Spleen (tissue), 11 donors: ENCODE results near the gene ASB1. TPM values are rescaled to one million over a fixed set of nuclear protein-coding genes. Genes with fewer than 3 reads are reported as not detected.
"Not testable (repeated sequence)": the region's sequence is repeated elsewhere in the genome, so short reads cannot be mapped to it uniquely, and the experiment has no call there.

Experiments used
- DNase-seq: peaks from one replicate; pipeline ENCODE4 v3.0.0-alpha.2; 2020
- H3K27ac ChIP-seq, 8 donors: fragments of 200-600 bp; sonication (generic) in 7 of 8; 1 replicate in 4 of 8; 2 replicates in 4 of 8; pipeline versions ENCODE4 v1.5.0 to v1.8.0; 2016 to 2021; ENCODE audit warnings: inconsistent platforms in 4 of 8, mild to moderate bottlenecking in 4 of 8, moderate library complexity in 1 of 8
- H3K27me3 ChIP-seq, 7 donors: fragments of 200-600 bp; sonication (generic) in 6 of 7; replicated peaks in 1 of 7; 1 replicate in 4 of 7; 2 replicates in 3 of 7; pipeline versions ENCODE4 v1.5.0 to v1.8.0; 2016 to 2021; ENCODE audit warnings: inconsistent platforms in 3 of 7, mild to moderate bottlenecking in 1 of 7
- H3K36me3 ChIP-seq, 6 donors: fragments of 200-600 bp; sonication (generic) in 5 of 6; 1 replicate in 4 of 6; 2 replicates in 2 of 6; pipeline versions ENCODE4 v1.5.0 to v1.8.0; 2016 to 2021; ENCODE audit warnings: inconsistent platforms in 2 of 6
- H3K4me1 ChIP-seq, 6 donors: fragments of 200-600 bp; sonication (generic) in 5 of 6; 1 replicate in 3 of 6; 2 replicates in 3 of 6; pipeline versions ENCODE4 v1.5.0 to v1.8.0; 2016 to 2021; ENCODE audit warnings: inconsistent platforms in 3 of 6
- H3K4me3 ChIP-seq, 8 donors: fragments of 200-600 bp; sonication (generic) in 7 of 8; 1 replicate in 4 of 8; 2 replicates in 4 of 8; pipeline versions ENCODE4 v1.5.0 to v1.8.0; 2016 to 2021; ENCODE audit warnings: inconsistent platforms in 4 of 8, mild to moderate bottlenecking in 4 of 8, moderate library complexity in 2 of 8
- H3K9me3 ChIP-seq, 8 donors: fragments of 200-600 bp; sonication (generic) in 7 of 8; 1 replicate in 4 of 8; 2 replicates in 4 of 8; pipeline versions ENCODE4 v1.5.0 to v1.8.0; 2016 to 2021; ENCODE audit warnings: inconsistent platforms in 4 of 8
- POLR2A ChIP-seq, 3 donors: fragments of 450-650 bp; IDR thresholded peaks; one replicate each; pipeline ENCODE4 v1.5.1; 2017; ENCODE audit warnings: antibody characterized with exemption in 3 of 3, mild to moderate bottlenecking in 1 of 3
- POLR2AphosphoS5 ChIP-seq, 3 donors: sonication (generic); formaldehyde crosslinking; IDR thresholded peaks; one replicate each; pipeline ENCODE4 v1.5.1; 2017; ENCODE audit warnings: antibody characterized with exemption in 3 of 3
- WGBS, 5 donors: extraction: QIAGEN DNeasy Blood & Tissue Kit in 3 of 5; methylation state at CpG; one replicate each; pipeline versions ENCODE4 v1.1.5 to v1.1.7; 2013 to 2018; 5-methylcytosine and 5-hydroxymethylcytosine counted together
- intact Hi-C: fragments of 100-400 bp; cut with DNase I; formaldehyde crosslinking; loops from one replicate; pipeline ENCODE4 v1.15.0; 2023; ENCODE audit warnings: low total_unique reads
- polyA plus RNA-seq, 3 donors: library from polyadenylated mRNA; stranded (reverse); fragments of 200-250 nt; gene quantifications; one replicate each; pipeline ENCODE4 v1.2.1, GENCODE V29; 2013
- total RNA-seq, 7 donors: library from RNA; depleted of rRNA in 3 of 7; stranded (reverse); fragments of >200 nt in 3 of 7; fragmentation: NEBNext Ultra II Directional in 4 of 7; extraction: Animal tissue kit (Norgen Biotek cat#: 25700) in 4 of 7; gene quantifications; one replicate each; pipeline versions ENCODE4 v1.1.0 to v1.2.1, GENCODE V29; 2016 to 2021
- TF ChIP-seq, protein P1 (sequence below), 11 experiments: fragments of 200-600 bp in 7 of 11; fragments of 450-650 bp in 4 of 11; sonication (generic) in 4 of 11; IDR thresholded peaks in 8 of 11; conservative IDR thresholded peaks in 3 of 11; 1 replicate in 7 of 11; 2 replicates in 4 of 11; pipeline versions ENCODE4 v1.4.0 to v1.8.0; 2016 to 2021; ENCODE audit warnings: antibody characterized with exemption in 11 of 11, inconsistent platforms in 4 of 11, mild to moderate bottlenecking in 1 of 11
- donor health status: healthy with polysubstance abuse.
- donor health status: DM: no; HTN: no; CAD: no; lungs with moderate emphysema.
- donor health status: DM: no; HTN: no; CAD: no.
- donor health status: Bipolar disorder and iron deficiency.
- donor health status: healthy.
- donor health status: DM: no; HTN: no; CAD: no.
- donor health status: DM: yes; HTN: yes; CAD: no.

Gene ASB1
- total and polyA plus RNA-seq, 10 donors: 17.5 to 33.1 (median 26.5) TPM

DNA sequence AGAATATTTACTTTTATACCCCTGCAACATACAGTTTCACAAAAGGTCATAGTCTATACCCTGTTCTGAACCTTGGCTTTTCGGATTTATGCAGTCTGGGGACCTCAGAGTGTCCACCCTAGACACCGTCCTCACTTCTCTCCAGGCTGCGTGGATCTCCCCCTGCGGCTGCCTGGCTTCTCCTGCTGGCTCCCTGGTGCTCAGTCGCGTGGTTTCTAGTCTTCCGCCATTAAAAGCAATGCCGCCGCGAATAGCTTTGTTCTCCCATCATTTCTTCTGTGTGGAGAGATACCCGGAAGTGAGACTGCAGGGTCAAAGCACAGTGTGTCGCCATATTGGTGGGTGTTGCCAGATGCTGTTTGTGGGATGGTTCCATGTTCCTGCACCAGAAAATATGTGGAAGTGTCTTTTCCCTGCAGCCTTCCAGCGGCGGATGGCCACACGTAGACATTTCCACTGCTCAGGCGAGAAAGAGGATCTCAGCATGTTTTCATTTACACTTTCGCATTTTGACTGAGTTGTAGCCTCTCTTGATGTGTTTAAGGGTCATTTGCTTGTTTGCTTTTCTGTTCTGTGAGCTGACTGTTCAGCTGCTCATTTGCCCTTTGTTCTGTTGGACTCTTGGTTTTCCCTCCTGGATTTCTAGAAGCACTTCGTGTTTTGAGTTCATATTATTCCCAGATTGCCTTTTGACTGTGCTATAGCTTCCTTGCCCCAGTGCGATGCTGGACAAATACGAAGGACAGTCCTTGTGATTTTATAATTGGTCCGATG is 22.9 kb upstream of the ASB1 start:
- no peak for DNase-seq
- peaks cover 0 to 43% (median 9%) of the 10 kb centered on the region in 6 donors for H3K36me3 ChIP-seq
- TF ChIP-seq POLR2AphosphoS5 (IDR thresholded peaks at IDR 0.05): no peak
- TF ChIP-seq, protein P1, sequence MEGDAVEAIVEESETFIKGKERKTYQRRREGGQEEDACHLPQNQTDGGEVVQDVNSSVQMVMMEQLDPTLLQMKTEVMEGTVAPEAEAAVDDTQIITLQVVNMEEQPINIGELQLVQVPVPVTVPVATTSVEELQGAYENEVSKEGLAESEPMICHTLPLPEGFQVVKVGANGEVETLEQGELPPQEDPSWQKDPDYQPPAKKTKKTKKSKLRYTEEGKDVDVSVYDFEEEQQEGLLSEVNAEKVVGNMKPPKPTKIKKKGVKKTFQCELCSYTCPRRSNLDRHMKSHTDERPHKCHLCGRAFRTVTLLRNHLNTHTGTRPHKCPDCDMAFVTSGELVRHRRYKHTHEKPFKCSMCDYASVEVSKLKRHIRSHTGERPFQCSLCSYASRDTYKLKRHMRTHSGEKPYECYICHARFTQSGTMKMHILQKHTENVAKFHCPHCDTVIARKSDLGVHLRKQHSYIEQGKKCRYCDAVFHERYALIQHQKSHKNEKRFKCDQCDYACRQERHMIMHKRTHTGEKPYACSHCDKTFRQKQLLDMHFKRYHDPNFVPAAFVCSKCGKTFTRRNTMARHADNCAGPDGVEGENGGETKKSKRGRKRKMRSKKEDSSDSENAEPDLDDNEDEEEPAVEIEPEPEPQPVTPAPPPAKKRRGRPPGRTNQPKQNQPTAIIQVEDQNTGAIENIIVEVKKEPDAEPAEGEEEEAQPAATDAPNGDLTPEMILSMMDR (IDR thresholded peaks at IDR 0.05 in 8 of 11, conservative IDR thresholded peaks at IDR 0.05 in 3 of 11): no peak
- TF ChIP-seq POLR2A (IDR thresholded peaks at IDR 0.05): no peak
- intact Hi-C loops: no loop called here
- no peaks in the 10 kb centered on the region for H3K4me1 ChIP-seq
- no peaks in the 10 kb centered on the region for H3K27me3 ChIP-seq
- no peaks in the 10 kb centered on the region for H3K9me3 ChIP-seq
- 92 to 96% (median 94%) methylated on average over 21 of the region's 21 CpGs for WGBS, 5 donors
- no peak overlapping the region for H3K27ac ChIP-seq
- no peak overlapping the region for H3K4me3 ChIP-seq

DNA sequence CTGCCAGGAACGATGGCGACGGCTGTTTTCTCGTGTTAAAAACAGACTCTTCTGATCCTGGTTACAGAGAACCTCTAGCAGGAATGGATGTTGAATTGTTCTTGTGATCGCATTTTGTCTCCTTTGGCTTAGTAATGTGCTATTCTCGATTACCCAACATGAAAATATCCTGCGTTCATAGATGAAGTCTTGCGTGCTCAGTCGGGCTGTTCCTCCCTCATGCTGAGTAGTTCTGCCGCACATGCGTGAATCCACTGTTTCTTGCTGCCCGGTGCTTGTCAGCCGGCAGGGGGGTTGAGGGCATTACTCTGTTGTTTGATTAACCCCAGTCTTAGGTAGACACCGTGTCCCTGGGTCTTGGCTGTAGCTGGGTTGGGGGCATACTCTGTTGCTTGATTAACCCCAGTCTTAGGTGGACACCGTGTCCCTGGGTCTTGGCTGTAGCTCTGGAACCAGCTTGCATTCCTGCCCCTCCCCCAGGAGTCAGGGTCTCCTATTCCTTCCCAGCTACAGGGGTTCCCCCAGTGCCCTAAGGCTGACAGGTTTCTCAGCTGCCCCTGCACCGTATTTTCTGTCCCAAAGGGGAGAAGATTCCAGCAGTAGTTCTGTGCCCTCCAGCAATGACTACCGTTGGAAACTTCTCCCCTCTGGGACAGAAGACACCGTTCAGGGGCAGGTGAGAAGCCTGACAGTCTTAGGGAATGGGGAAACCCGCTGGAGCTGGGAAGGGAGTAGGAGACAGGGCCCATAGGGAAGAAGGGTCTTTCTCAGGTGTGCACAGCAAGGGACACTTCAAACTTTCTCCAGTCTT is 22.1 kb upstream of the ASB1 start:
- no peaks in the 10 kb centered on the region for H3K4me1 ChIP-seq
- H3K9me3 ChIP-seq: no peaks in the 10 kb centered on the region
- 91 to 97% (median 93%) methylated on average over 19 of the region's 19 CpGs for WGBS, 5 donors
- no peak for DNase-seq
- intact Hi-C loops: no loop called here
- H3K27me3 ChIP-seq: no peaks in the 10 kb centered on the region
- H3K27ac ChIP-seq: peak overlapping the region in 3 of 8 donors; percentile 28 to 64 (median 31)
- no peak overlapping the region for H3K4me3 ChIP-seq
- no peak for TF ChIP-seq POLR2AphosphoS5 (IDR thresholded peaks at IDR 0.05)
- no peak for TF ChIP-seq POLR2A (IDR thresholded peaks at IDR 0.05)
- TF ChIP-seq, protein P1 (IDR thresholded peaks at IDR 0.05 in 8 of 11, conservative IDR thresholded peaks at IDR 0.05 in 3 of 11): no peak
- H3K36me3 ChIP-seq: peaks cover 0 to 35% (median 4%) of the 10 kb centered on the region in 6 donors

DNA sequence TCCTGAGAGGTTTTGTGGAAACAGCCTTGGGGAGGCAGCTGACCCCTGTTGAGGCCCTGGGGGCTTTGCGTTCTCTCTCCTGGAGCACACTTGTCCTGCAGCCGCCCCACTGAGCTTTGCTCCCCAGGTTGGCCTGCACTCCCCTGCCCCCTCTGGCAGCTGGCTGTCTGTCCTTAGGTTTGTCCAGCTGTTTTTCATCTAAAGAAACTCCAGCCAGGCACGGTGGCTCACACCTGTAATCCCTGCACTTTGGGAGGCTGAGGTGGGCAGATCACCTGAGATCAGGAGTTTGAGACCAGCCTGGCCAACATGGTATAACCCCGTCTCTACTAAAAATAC is 21.5 kb upstream of the ASB1 start:
- 94 to 98% (median 96%) methylated on average over 4 of the region's 4 CpGs for WGBS, 5 donors
- DNase-seq, H3K9me3 ChIP-seq, H3K27me3 ChIP-seq, H3K4me3 ChIP-seq, H3K4me1 ChIP-seq, intact Hi-C loops: not testable (repeated sequence)
- peak overlapping the region in 3 of 8 donors; percentile 28 to 64 (median 31) for H3K27ac ChIP-seq
- H3K36me3 ChIP-seq: peaks cover 0 to 29% (median under 1%) of the 10 kb centered on the region in 6 donors

DNA sequence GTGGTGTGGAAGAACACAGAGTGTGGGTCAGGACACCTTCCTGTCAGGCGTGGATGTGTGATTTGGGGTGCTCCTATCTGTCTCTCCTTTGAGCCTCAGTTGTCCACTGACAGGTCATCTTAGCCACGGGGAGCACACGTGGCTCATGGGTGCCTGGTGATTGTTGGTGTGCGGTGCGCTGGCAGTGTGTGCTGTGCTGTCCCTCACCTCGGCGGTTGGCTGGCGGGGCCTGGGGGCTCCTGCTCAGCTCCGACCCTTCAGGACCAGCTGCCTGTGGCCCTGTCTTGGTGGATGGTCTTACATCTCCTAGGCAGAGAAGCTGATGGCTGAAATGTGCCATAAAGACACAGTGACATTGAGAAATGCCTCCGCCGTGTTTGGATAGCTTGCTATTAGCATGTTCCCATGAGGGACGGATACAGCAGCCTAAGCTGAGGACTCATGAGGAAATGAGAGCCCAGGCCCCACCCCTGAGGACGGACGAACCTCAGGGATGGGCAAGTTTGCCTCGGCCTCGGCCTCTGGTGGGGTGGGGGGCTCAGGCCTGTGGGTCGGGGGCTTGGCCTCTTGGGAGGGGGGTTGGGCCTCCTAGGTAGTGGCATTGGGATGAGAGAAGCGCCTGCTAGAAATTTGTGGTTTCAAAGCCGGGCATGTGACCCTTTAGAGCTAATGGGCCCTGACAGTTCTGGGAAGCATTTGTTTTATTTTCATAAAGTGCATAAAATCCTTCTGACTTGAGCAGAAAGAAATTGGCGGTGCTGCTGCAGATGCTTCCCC is 20.3 kb upstream of the ASB1 start:
- H3K27ac ChIP-seq: peak overlapping the region in 4 of 8 donors; percentile 28 to 64 (median 31)

More for the DNA sequence above, 20.3 kb upstream of the ASB1 start:
- Histone ChIP-seq H3K9me3 (no peaks in the 10 kb centered on the region), H3K27me3 (no peaks in the 10 kb centered on the region), H3K4me1 (no peaks in the 10 kb centered on the region), H3K4me3 (no peak overlapping the region), H3K36me3 (peaks cover 0 to 21% (median 0%) of the 10 kb centered on the region in 6 donors)
- WGBS, 5 donors: 80 to 92% (median 86%) methylated on average over 15 to 20 of the region's 20 CpGs
- TF ChIP-seq POLR2A (IDR thresholded peaks at IDR 0.05) (no peak), POLR2AphosphoS5 (IDR thresholded peaks at IDR 0.05) (no peak)
- TF ChIP-seq, protein P1 (IDR thresholded peaks at IDR 0.05 in 8 of 11, conservative IDR thresholded peaks at IDR 0.05 in 3 of 11): no peak
- no peak for DNase-seq
- intact Hi-C loops: no loop called here
